Activated CD8-positive, alpha-beta memory T cell treated with anti-CD3 and anti-CD28 coated beads for 1 hour (primary cell): ENCODE results near the gene SDHA.

Experiments
- DNase-seq, 2 donors: peaks; one replicate each; pipeline ENCODE4 v3.0.0-alpha.2; 2020; ENCODE audit warnings: low read depth in 1 of 2; ENCODE audit errors: extremely low read depth in 1 of 2

The SDHA gene

GRCh38 chr5:185095-186070 is 32.7 kb upstream of the SDHA start:
- DNase-seq = no peak

GRCh38 chr5:186091-187041 is 31.8 kb upstream of the SDHA start:
- no peak for DNase-seq

- no peak for DNase-seq
These were observed 31.1 kb upstream of the SDHA start for GRCh38 chr5:187042-187431.

- no peak for DNase-seq
These were observed 30.3 kb upstream of the SDHA start for GRCh38 chr5:187617-188451.

GRCh38 chr5:188488-189481 is 29.3 kb upstream of the SDHA start:
- peak; percentile 52 to 78 for DNase-seq

- no peak for DNase-seq
These were observed 28.6 kb upstream of the SDHA start for GRCh38 chr5:189486-189885.

- no peak for DNase-seq
These were observed 28.1 kb upstream of the SDHA start for GRCh38 chr5:189976-190365.

- DNase-seq = no peak
These were observed 27.6 kb upstream of the SDHA start for GRCh38 chr5:190366-191035.

GRCh38 chr5:191036-191948 is 26.8 kb upstream of the SDHA start, which contains the start of gene LRRC14B:
Gene LRRC14B (plus strand): TSS chr5:191495. CDS start chr5:191539, 44 bp downstream.
- no peak for DNase-seq

GRCh38 chr5:191949-192690 is 26.0 kb upstream of the SDHA start:
- DNase-seq = no peak

GRCh38 chr5:192691-192969 is 25.5 kb upstream of the SDHA start:
- no peak for DNase-seq

GRCh38 chr5:192970-193831 is 24.9 kb upstream of the SDHA start:
- DNase-seq = no peak

- no peak for DNase-seq
These were observed 24.0 kb upstream of the SDHA start for GRCh38 chr5:194102-194501.

- no peak for DNase-seq
These were observed 23.4 kb upstream of the SDHA start for GRCh38 chr5:194603-195209.

GRCh38 chr5:195401-196160 is 22.5 kb upstream of the SDHA start:
- DNase-seq = no peak
